Epidermal melanocyte (primary cell): Measurements from ENCODE around the gene PARD3B.

Experiments
- DNase-seq: peaks from one replicate; pipeline ENCODE4 v3.0.0; 2011; ENCODE audit warnings: low spot score; ENCODE audit not compliant: insufficient read length

The PARD3B gene

GRCh38 chr2:205261516-205262020 lies 716.3 kb downstream of the PARD3B start:
- DNase-seq = no peak

DNA sequence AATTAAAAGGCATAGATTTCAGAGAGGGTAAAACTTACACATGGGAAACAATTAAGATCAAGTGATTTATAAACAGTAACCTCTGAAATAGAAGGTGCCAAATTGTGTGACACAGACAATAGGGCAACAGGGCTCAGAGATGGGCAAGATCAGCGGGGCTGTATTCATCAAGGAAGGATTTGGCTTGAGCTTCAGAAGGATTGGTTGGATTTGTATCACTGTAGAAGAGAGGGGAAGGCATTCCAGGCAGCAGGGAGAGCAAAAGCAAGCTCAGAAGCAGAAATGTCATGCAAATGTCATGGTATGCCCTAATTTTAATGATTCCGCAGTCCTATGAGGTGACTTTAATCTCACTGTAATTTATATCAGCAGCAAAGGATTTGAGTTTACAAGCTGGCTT lies 722.0 kb downstream of the PARD3B start:
- no peak for DNase-seq

DNA sequence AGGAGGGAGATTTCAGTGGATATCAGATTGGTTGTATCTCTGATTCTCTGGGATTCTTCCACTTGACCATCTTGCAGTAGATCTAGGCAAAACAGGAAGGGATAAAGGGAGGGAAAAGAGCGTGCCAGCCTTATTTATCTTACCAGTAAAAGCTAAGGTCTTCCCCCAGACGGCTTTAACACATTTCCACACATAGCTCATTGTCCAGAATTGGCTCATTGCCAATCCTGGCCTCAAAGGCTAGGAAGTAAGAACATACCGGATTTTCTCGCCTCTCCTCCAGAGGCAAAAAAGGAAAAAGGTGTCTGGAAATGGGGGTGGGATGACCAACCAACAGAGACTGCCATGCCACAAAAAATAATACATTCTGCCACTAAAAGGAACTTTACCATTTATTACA lies 725.4 kb downstream of the PARD3B start:
- no peak for DNase-seq

DNA sequence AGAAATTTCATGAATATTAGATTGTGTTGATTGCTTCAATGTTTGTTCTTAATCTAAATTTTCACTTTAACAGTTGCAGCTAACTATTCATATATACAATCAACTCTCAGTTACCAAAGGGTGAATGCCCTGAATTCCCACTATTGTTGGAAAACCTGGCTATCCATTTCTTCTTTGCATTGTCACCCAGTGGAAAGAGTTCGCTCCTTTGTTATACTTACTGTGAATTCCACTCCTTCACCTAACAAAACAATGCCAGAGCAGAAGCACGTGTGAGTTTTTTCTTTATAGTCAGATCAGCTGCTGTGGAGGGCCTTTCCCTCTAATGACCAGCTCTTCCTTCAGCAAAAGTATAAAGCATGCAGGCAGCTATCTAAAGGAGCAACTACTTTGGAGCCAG lies 727.9 kb downstream of the PARD3B start:
- no peak for DNase-seq

DNA sequence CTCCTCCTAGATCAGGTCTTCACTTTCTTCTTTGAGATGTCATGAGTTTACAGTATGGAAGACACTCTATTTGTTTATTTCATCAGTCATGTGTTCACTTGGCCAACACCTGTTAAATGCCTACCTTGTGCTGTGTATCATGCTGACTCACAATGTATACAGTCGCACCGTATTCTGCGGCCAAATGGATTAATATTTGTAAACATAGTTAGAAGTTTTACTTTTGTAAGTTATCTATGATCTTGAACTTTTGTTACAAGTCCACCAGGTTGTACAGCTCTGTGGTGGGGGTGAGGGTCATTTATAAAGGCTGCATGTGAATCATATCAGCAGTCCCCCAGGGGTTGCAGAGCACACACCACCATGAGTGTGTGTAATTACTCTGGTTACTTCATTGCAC lies 728.4 kb downstream of the PARD3B start:
- no peak for DNase-seq

DNA sequence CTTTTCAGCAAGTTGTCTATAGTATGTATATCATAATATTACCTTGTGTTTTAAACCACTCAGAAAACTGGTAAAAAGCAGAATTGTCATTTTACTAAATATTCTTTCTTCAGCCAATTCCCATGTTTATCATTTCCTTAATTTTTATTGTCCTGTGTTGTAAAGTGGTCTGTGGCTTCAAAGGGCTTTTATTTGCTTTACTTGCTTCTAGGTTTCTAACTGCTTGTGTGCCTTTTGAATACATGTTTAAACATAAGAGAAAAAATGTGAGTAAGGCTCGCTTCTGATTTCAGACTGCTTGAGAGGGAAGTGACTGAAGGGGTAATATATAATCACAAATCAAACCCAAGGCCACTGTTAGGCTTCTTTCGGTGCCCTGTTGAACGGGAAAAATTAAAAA lies 729.5 kb downstream of the PARD3B start:
- DNase-seq = no peak

DNA sequence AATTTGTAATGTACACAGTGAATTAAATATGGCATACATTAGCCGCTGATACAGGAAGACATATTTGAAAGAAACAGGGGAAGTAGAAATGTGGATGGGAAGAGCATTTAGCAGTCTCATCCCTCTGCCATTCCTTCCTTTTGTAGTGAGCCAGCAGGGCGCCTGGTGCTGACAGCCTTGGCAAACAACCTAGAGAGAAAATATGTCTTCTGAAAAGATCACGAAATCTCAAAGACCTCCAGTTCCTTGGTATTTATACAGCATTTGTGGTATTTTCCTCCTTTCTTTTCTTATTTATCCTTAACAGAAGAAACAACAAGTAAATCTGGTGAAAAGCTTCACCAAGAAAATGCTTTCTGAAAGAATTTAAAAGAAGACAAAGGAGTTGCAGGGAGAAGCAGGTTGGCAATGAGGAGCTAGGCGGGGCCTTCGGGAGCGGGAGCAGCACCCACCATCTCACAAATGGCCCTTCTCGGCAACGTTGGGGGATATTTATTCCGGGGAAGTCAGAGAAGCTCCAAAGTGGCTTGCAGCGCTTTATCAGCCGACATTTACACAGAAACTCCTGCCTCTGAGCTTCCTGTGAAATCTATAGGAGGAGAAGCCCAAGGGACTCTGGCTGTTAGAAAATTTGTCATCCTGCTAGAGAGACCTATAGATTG lies 731.0 kb downstream of the PARD3B start:
- no peak for DNase-seq

DNA sequence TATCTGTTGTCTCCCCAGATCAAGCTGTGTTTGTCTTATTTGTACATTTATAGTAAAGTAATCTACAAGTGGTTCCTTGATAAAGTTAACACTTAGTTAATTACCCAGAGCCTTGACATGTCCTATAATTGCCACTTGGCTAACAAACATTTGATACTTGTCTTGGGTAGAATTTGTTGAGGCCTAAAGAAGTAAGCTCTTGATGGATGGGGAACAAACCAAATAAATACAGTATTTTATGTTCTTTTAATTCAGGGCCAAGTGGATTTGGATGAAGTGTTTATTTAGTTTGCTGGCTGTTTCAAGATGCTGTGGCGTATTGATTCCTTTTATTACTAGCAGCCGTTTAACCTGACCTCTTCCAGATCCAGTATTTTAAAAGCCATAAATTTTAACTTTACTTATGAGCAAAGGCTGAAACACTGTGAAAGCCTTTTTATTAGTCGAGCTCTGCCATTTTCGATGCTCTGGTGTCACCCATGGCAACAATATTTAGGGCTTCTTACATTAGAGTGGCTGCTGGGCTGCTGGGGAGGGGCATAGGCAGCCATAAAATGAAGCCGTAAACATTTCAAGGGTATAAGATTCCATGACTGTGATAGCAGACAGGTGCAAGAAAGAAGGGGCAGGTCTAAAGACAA lies 735.4 kb downstream of the PARD3B start:
- DNase-seq = no peak

DNA sequence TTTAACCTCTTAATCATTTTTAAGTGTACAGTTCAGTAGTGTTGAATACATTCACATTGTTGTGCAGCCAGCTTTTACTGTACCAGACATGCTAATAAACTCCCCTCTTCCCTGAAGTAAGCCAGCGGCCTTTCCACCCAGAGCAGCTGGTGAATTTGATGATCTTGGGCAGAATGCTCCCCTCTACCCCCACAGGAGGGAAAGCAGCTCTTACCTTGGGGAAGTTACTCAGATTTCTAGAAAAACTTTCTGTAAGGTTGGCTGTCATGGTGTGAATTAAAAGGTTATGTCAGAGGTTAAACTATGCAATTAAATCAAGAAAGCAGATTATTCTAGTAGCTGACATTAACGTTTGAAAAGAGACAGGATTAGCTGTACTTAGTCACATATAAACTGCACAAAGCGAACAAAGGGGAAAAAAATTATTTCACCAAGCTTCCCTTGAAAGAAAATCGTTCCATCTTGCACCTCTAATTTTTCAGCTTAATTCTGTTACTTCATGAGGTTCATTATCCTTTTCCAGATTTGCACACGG lies 738.5 kb downstream of the PARD3B start:
- DNase-seq = no peak

DNA sequence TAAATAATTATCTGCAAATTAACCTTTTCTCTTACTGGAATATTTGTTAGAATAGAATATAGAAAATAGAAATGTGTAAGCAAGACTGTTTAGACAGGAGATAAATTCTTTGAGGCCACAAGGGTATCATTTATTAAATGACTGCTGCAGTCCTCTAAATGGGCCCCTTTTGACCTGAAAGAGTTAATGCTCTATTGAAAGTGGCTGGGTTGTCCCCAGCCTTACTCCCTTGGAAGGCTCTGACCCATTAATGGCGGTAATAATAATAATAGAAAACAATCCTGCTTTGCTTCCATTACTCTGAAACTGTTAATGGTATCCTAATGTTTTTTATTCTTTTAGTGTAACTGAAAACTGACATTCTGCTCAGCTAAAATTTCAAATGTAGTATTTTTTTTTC lies 739.1 kb downstream of the PARD3B start:
- DNase-seq = no peak

DNA sequence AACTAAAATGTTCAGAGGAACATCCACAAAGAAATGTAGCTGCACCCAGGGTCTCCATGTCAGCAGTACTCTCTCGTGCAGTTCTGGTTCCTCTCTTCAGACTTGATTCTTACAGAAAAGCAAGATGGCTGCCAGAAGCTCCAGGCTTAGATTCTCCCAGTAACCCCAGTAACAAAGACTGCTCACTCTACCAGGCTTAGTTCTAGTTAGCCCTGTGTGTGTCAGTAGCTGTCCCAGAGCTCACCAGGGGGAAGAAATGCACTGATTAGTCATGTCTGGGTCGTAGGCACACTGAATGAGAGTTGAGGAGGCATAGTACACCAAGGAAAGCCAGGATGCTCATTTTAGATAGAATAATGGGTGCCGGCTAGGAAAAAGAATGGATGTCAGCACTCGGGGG lies 742.0 kb downstream of the PARD3B start:
- no peak for DNase-seq

DNA sequence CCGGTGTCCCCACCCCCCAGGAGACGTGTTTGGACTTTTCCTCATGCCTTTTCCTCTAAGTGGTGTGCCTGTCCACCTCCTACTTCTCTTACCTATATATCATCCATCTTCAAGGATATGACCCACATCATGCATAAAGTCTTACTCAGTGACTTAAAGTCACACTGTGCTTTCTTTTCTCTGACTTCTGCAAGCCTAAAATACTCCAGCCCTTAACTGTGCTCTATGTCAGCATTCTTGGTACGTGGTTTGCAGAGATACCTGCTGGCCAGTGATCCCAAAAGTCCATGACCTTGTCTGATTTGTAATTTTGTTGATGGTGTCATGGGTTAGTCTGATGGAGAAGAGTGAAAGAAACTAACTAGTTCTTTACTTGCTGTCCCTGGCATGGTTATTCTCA lies 743.4 kb downstream of the PARD3B start:
- DNase-seq = no peak

- no peak for DNase-seq
Observed at GRCh38 chr2:205290299-205290698, 745.0 kb downstream of the PARD3B start.

- DNase-seq = no peak
Observed at GRCh38 chr2:205292665-205293295, 747.5 kb downstream of the PARD3B start.

DNA sequence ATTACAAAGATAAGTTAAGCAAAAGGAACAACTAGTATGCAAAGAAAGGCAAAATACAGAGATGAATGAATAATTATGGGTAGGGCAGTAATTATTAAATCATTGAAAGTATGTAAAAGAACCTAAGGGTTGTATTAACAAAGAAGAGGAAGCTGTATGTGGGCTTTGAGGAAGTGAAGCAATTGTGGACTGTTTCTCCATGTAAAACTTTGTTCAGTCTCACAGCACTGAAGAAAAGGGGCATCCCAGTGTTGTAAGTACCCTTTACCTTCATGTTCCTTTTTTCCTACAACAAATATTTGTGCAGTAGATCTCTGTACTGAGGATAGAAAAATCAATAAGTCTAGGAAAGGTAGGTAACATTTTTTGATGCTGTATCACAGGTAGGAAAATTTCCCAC lies 748.3 kb downstream of the PARD3B start:
- no peak for DNase-seq

- no peak for DNase-seq
Observed at GRCh38 chr2:205296959-205297358, 751.7 kb downstream of the PARD3B start.

DNA sequence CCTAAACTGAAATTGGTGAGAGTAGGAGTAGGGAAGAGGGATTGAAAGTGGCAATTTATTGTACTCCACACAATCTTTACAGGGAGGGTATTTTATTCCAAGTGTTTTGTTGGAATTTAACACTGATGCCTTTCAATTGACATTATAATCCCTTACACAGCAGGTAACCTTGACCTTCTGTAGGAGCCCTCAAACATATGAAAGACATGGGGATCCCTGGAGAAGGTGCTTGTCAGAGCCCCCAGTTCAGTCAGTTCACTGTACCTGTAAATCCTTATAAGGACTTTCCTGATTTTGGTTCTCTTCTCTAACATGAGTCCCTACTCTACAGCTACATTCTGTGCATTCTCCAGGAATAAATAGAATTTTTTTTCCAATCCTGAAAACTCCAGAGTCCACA lies 752.1 kb downstream of the PARD3B start:
- DNase-seq = no peak

DNA sequence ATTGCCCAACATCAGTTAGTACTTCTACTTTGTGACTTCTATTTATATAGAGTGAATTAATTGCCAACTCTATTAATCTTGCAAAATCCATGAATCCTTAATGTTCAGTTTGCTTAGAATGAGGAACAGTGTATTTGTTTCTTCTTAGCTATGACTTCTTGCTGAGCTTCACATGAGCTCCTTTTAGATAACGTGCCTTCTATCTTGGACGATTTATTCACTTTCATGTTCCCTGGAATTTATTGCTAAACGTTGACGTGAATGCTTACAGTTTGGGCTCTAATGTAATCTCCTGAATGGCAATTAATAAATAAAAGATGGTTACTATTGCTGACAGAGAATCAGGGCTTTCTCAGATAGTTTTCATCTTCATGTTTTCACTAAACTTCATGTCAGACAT lies 752.6 kb downstream of the PARD3B start:
- no peak for DNase-seq

DNA sequence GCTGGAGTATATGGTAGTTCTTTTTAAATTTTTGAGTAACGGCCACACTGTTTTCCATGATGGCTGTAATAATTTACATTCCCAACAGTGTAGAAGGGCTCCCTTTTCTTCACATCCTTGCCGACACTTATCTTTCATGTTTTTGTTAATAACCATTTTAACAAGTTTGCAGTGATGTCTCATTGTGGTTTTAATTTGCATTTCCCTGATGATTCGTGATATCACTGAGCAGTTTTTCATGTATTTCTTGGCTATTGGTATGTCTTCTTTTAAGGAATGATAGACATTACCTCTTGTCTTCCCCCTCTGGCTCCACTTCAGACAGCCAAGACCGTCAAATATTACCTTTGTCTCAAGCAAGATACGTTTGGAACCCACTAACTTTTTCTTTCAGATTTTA lies 765.9 kb downstream of the PARD3B start:
- DNase-seq = no peak

GRCh38 chr2:205321231-205321630 lies 776.0 kb downstream of the PARD3B start:
- DNase-seq = no peak

DNA sequence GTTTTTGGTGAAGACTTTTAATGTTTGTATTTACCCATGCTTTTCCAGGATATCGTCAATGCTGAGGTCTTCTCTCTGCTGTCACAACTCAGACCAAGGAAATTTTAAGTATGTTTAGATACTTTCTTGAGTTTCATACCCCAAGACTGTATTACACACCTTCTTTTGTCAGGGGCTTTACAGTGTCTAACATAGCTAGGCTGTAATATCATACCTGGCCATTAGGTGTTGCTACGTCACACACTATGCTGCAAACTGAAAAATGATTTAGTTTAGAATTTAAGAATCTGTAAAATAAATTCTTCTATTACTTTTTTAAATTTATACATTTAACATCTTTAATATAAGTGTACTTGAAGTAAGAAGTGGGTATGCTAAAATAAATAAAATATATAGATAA lies 778.7 kb downstream of the PARD3B start:
- no peak for DNase-seq

- DNase-seq = no peak
Observed at GRCh38 chr2:205324355-205324754, 779.1 kb downstream of the PARD3B start.

DNA sequence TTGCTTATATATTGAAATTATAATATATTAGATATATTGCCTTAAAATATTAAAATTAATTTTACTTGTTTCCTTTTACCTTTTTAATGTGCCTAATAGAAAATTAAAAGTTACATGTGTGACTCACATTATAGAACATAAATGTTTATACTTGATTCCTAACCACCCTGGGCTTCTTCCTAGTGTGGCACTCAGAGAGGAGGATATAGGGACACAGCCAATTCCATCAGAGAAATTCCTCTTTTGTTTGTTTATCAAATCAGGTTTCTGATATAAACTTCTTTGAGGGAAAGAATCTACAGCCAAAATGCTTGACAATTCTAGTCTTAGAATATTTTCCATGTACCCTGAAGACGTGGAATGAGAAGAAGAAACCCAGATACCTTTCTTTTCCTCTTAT lies 788.1 kb downstream of the PARD3B start:
- DNase-seq = no peak
